H9 (cell line): ENCODE measurements around the gene SH3RF2. TPM values are rescaled to one million over a fixed set of nuclear protein-coding genes. Genes with fewer than 3 reads are reported as not detected.

ENCODE experiments used
- DNase-seq: peaks from one replicate; pipeline ENCODE4 v3.0.0-alpha.2; 2017
- H2AFZ ChIP-seq: one replicate; pipeline ENCODE4 v1.6.1; 2013; ENCODE audit warnings: mild to moderate bottlenecking, low read length, control low read depth, moderate library complexity
- H2AK5ac ChIP-seq: 2 replicates; pipeline ENCODE4 v1.6.1; 2013; ENCODE audit warnings: low read length, control low read depth, mixed read lengths; ENCODE audit not compliant: insufficient read length
- H2BK120ac ChIP-seq: one replicate; pipeline ENCODE4 v1.6.1; 2013; ENCODE audit warnings: low read depth, mild to moderate bottlenecking, low read length, control low read depth, inconsistent platforms; ENCODE audit not compliant: poor library complexity, severe bottlenecking
- H2BK12ac ChIP-seq: 2 replicates; pipeline ENCODE4 v1.6.1; 2013; ENCODE audit warnings: low read length, control low read depth, mixed read lengths, low read depth; ENCODE audit not compliant: insufficient read length
- H2BK15ac ChIP-seq: 2 replicates; pipeline ENCODE4 v1.6.1; 2013; ENCODE audit warnings: low read depth, low read length, control low read depth
- H2BK20ac ChIP-seq: one replicate; pipeline ENCODE4 v1.6.1; 2013; ENCODE audit warnings: low read depth, mild to moderate bottlenecking, low read length, control low read depth, inconsistent platforms; ENCODE audit not compliant: poor library complexity, severe bottlenecking
- H2BK5ac ChIP-seq: 2 replicates; pipeline ENCODE4 v1.6.1; 2013; ENCODE audit warnings: low read length, control low read depth, mixed read lengths; ENCODE audit not compliant: insufficient read length
- H3K14ac ChIP-seq: 2 replicates; pipeline ENCODE4 v1.6.1; 2013; ENCODE audit warnings: low read length, control low read depth; ENCODE audit not compliant: insufficient read depth
- H3K18ac ChIP-seq: 2 replicates; pipeline ENCODE4 v1.6.1; 2013; ENCODE audit warnings: low read depth, mild to moderate bottlenecking, mixed read lengths, low read length, control low read depth; ENCODE audit not compliant: insufficient read length
- H3K23ac ChIP-seq: 2 replicates; pipeline ENCODE4 v1.6.1; 2013; ENCODE audit warnings: low read length, control low read depth, mixed read lengths, low read depth; ENCODE audit not compliant: insufficient read length
- H3K23me2 ChIP-seq: 2 replicates; pipeline ENCODE4 v1.6.1; 2013; ENCODE audit warnings: low read depth, mild to moderate bottlenecking, mixed read lengths, low read length, control low read depth; ENCODE audit not compliant: insufficient read length, poor library complexity, severe bottlenecking
- H3K27ac ChIP-seq: 2 replicates; pipeline ENCODE4 v1.5.1; 2013; ENCODE audit warnings: low read length, control low read depth, mixed read lengths, low read depth; ENCODE audit not compliant: insufficient read length
- H3K27me3 ChIP-seq: 2 replicates; pipeline ENCODE4 v1.6.1; 2013; ENCODE audit warnings: low read length, control low read depth, inconsistent platforms; ENCODE audit not compliant: insufficient read depth
- H3K4ac ChIP-seq: 2 replicates; pipeline ENCODE4 v1.6.1; 2013; ENCODE audit warnings: low read depth, mild to moderate bottlenecking, control low read depth, inconsistent platforms, low read length, moderate library complexity
- H3K4me1 ChIP-seq: 2 replicates; pipeline ENCODE4 v1.6.1; 2013; ENCODE audit warnings: low read length, control low read depth, inconsistent platforms; ENCODE audit not compliant: insufficient read depth
- H3K4me2 ChIP-seq: 2 replicates; pipeline ENCODE4 v1.6.1; 2013; ENCODE audit warnings: low read length, control low read depth, mixed read lengths; ENCODE audit not compliant: insufficient read length, insufficient read depth
- H3K56ac ChIP-seq: 2 replicates; pipeline ENCODE4 v1.6.1; 2013; ENCODE audit warnings: low read depth, mild to moderate bottlenecking, mixed read lengths, low read length, control low read depth; ENCODE audit not compliant: insufficient read length
- H3K79me1 ChIP-seq: 2 replicates; pipeline ENCODE4 v1.6.1; 2013; ENCODE audit warnings: low read depth, mild to moderate bottlenecking, moderate library complexity, low read length, control low read depth, inconsistent platforms; ENCODE audit not compliant: insufficient read depth, poor library complexity, severe bottlenecking
- H3K79me2 ChIP-seq: 2 replicates; pipeline ENCODE4 v1.6.1; 2013; ENCODE audit warnings: low read length, control low read depth, inconsistent platforms; ENCODE audit not compliant: insufficient read depth
- H3K9ac ChIP-seq: 2 replicates; pipeline ENCODE4 v1.6.1; 2013; ENCODE audit warnings: low read length, control low read depth, mixed read lengths; ENCODE audit not compliant: insufficient read length; ENCODE audit errors: extremely low read depth
- H3K9me3 ChIP-seq: one replicate; pipeline ENCODE4 v1.6.1; 2013; ENCODE audit warnings: low read depth, low read length, inconsistent platforms; ENCODE audit not compliant: control insufficient read depth
- H3T11ph ChIP-seq: one replicate; pipeline ENCODE4 v1.6.1; 2013; ENCODE audit warnings: mild to moderate bottlenecking, low read length, control low read depth, inconsistent platforms
- H4K20me1 ChIP-seq: one replicate; pipeline ENCODE4 v1.6.1; 2013; ENCODE audit not compliant: control insufficient read depth, insufficient read length, insufficient read depth
- H4K5ac ChIP-seq: 2 replicates; pipeline ENCODE4 v1.6.1; 2013; ENCODE audit warnings: low read depth, mild to moderate bottlenecking, mixed read lengths, low read length, control low read depth; ENCODE audit not compliant: insufficient read length
- H4K8ac ChIP-seq: replicated peaks from 2 replicates; pipeline ENCODE4 v1.6.1; 2013; ENCODE audit warnings: low read length, control low read depth, mixed read lengths, low read depth; ENCODE audit not compliant: insufficient read length
- H4K91ac ChIP-seq: 2 replicates; pipeline ENCODE4 v1.6.1; 2013; ENCODE audit warnings: low read depth, mild to moderate bottlenecking, moderate library complexity, mixed read lengths, low read length, control low read depth; ENCODE audit not compliant: insufficient read length
- H3K27ac Mint-ChIP-seq, 3 experiments: 2 replicates in 2 of 3; 3 replicates in 1 of 3; pipeline ENCODE4 v1.8.0; 2020 to 2021; ENCODE audit warnings: mixed read lengths in 3 of 3, mild to moderate bottlenecking in 1 of 3, moderate library complexity in 1 of 3
- H3K27me3 Mint-ChIP-seq: 2 replicates; pipeline ENCODE4 v1.8.0; 2021; ENCODE audit warnings: low read depth, mild to moderate bottlenecking, moderate library complexity, mixed read lengths
- H3K36me3 Mint-ChIP-seq, 3 experiments: 2 replicates in 2 of 3; 3 replicates in 1 of 3; pipeline ENCODE4 v1.8.0; 2020 to 2021; ENCODE audit warnings: low read depth in 3 of 3, mixed read lengths in 3 of 3; ENCODE audit not compliant: insufficient read depth in 1 of 3
- H3K4me1 Mint-ChIP-seq, 2 experiments: 2 replicates each; pipeline ENCODE4 v1.8.0; 2020; ENCODE audit warnings: mixed read lengths in 2 of 2
- H3K4me3 Mint-ChIP-seq, 2 experiments: 2 replicates in 1 of 2; 3 replicates in 1 of 2; pipeline ENCODE4 v1.8.0; 2020 to 2021; ENCODE audit warnings: mild to moderate bottlenecking in 2 of 2, mixed read lengths in 2 of 2, moderate library complexity in 1 of 2
- H3K9me3 Mint-ChIP-seq, 2 experiments: 2 replicates in 1 of 2; 3 replicates in 1 of 2; pipeline ENCODE4 v1.8.0; 2020; ENCODE audit warnings: mild to moderate bottlenecking in 2 of 2, mixed read lengths in 2 of 2, moderate library complexity in 1 of 2
- WGBS: extraction: QIAGEN DNeasy Blood & Tissue Kit; methylation state at CpG from one replicate; pipeline ENCODE4 v1.1.7; 2013; ENCODE audit warnings: missing lambda C conversion rate, low lambda C conversion rate, mixed read lengths; ENCODE audit not compliant: insufficient read length; ENCODE audit errors: extremely low coverage; 5-methylcytosine and 5-hydroxymethylcytosine counted together
- total RNA-seq: library from RNA; stranded (reverse); gene quantifications from 2 replicates; pipeline ENCODE4 v1.2.1, GENCODE V29; 2021
- TF ChIP-seq, protein P1 (sequence below): fragments of 200-600 bp; sonication (generic); conservative IDR thresholded peaks from 3 replicates; pipeline ENCODE4 v1.8.0; 2021; ENCODE audit warnings: antibody characterized with exemption, mild to moderate bottlenecking

The SH3RF2 gene
- total RNA-seq, 1 experiment from 2014 or later: 0.66 TPM

DNA sequence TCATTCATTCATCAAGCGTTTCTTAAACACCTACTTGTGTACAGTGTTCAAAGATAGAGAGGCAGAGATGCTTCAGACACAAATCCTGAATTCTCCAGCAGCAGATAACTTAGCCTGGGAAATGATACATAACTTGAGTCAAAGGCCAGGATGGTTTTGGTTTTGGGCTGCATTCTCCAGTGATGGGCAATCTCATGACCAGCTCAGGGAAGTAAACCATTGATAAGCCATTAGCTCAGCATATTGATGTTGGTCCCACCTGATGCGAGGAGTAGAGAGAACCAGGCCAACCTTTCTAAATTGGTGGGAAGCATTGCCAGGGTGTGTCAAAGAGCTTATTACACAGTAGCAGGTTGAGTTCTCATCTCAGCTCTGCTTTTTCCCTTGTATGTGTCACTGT lies 53.0 kb downstream of the SH3RF2 start:
- H2BK20ac ChIP-seq: no peak overlapping the region
- H3K56ac ChIP-seq: no peak overlapping the region
- no peak overlapping the region for H2AK5ac ChIP-seq
- H2BK120ac ChIP-seq: no peak overlapping the region
- Mint-ChIP-seq H3K27me3 (no peaks in the 10 kb centered on the region), H3K27ac (no peak overlapping the region; a peak in 1 of 7 replicates), H3K4me3 (no peak overlapping the region), H3K9me3 (peaks cover 18 to 21% of the 10 kb centered on the region in 2 experiments), H3K4me1 (no peaks in the 10 kb centered on the region), H3K36me3 (peaks cover 15 to 22% (median 17%) of the 10 kb centered on the region in 3 experiments)
- H3K79me1 ChIP-seq: no peaks in the 10 kb centered on the region
- H3K9me3 ChIP-seq: no peaks in the 10 kb centered on the region
- H4K5ac ChIP-seq: no peak overlapping the region
- H2BK5ac ChIP-seq: no peak overlapping the region
- H3K23me2 ChIP-seq: no peaks in the 10 kb centered on the region
- no peak overlapping the region for H3K4ac ChIP-seq
- no peak overlapping the region for H3T11ph ChIP-seq
- no peak overlapping the region for H4K91ac ChIP-seq
- no peak overlapping the region for H4K8ac ChIP-seq
- H3K27ac ChIP-seq: no peak overlapping the region
- no peaks in the 10 kb centered on the region for H4K20me1 ChIP-seq
- H3K4me1 ChIP-seq: no peaks in the 10 kb centered on the region
- no CpG with 5 or more reads among the region's 2 CpGs for WGBS
- H3K27me3 ChIP-seq: no peaks in the 10 kb centered on the region
- H3K18ac ChIP-seq: no peak overlapping the region
- no peak overlapping the region for H2BK12ac ChIP-seq
- no peak overlapping the region for H3K4me2 ChIP-seq
- no peak overlapping the region for H3K23ac ChIP-seq
- no peak overlapping the region for H2AFZ ChIP-seq
- DNase-seq: no peak
- H3K79me2 ChIP-seq: no peaks in the 10 kb centered on the region
- H3K14ac ChIP-seq: no peak overlapping the region
- TF ChIP-seq, protein P1, sequence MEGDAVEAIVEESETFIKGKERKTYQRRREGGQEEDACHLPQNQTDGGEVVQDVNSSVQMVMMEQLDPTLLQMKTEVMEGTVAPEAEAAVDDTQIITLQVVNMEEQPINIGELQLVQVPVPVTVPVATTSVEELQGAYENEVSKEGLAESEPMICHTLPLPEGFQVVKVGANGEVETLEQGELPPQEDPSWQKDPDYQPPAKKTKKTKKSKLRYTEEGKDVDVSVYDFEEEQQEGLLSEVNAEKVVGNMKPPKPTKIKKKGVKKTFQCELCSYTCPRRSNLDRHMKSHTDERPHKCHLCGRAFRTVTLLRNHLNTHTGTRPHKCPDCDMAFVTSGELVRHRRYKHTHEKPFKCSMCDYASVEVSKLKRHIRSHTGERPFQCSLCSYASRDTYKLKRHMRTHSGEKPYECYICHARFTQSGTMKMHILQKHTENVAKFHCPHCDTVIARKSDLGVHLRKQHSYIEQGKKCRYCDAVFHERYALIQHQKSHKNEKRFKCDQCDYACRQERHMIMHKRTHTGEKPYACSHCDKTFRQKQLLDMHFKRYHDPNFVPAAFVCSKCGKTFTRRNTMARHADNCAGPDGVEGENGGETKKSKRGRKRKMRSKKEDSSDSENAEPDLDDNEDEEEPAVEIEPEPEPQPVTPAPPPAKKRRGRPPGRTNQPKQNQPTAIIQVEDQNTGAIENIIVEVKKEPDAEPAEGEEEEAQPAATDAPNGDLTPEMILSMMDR: no peak
- H3K9ac ChIP-seq: no peak overlapping the region
- no peak overlapping the region for H2BK15ac ChIP-seq
